ENCODE data around the gene GPR39.

GPR39 gene

DNA sequence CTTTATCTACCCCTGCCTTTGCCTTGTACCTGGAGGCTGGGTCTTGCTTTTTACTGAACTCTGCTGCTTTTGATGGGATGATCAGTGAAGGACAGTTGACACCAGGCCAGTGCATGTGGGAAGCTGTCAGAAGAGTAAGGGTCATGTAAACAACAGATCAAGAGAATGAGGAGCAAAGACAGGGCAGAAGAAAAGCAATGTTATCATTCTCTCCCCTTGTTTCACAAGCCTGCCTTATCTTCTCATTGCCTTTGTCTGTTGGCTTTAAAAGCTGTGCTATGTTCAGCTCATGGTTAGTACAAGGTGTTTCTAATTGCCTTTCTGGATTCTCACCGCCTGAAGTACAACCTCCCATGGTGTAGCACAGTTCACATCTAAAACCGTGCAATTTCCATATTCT lies 225.8 kb downstream of the GPR39 start:
- DNase-seq (ENCODE audit: low spot score) = no peak

DNA sequence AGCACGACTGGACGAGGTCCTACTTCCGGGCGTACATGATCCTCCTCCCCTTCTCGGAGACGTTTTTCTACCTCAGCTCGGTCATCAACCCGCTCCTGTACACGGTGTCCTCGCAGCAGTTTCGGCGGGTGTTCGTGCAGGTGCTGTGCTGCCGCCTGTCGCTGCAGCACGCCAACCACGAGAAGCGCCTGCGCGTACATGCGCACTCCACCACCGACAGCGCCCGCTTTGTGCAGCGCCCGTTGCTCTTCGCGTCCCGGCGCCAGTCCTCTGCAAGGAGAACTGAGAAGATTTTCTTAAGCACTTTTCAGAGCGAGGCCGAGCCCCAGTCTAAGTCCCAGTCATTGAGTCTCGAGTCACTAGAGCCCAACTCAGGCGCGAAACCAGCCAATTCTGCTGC lies 228.6 kb downstream of the GPR39 start:
- DNase-seq (ENCODE audit: low spot score) = no peak

DNA sequence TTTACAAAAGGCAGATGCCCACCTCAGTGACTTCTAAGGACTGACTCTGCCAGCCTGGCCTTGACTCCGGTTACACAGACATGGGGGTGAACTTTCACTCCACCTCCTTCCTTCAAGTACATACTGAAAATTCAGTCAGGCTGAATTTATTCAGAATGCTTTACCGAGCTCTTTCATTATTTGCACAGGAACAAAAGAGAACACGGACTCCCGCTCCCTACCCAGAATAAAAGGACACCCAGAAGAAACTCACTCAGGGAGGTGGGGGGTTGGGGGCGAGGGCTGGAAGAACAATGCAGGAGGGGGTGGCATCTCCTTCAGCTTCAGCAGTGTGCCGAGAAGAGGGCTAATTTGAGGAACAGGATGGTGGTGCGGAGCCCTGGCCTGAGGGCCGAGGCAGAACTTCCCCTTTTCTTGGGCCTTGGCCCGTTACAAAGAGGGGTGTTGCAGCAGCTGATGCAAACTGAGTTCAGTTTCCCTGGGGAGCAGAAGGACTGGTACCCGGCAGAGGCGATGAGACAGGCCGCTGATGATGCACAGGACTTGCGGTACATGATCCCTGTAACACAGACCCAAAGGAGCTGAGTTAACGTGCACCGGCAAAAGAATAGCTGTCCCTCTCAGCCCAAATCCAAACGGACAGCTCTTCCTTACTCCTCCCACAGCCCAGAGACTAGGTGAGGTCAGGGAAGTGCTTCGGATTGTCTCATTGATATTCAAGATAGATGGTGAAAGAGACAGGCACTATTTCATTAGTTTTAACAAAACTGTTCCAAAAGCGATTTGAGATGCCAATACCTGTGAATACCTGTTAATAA lies 229.3 kb downstream of the GPR39 start:
- no peak for DNase-seq (ENCODE audit: low spot score)

DNA sequence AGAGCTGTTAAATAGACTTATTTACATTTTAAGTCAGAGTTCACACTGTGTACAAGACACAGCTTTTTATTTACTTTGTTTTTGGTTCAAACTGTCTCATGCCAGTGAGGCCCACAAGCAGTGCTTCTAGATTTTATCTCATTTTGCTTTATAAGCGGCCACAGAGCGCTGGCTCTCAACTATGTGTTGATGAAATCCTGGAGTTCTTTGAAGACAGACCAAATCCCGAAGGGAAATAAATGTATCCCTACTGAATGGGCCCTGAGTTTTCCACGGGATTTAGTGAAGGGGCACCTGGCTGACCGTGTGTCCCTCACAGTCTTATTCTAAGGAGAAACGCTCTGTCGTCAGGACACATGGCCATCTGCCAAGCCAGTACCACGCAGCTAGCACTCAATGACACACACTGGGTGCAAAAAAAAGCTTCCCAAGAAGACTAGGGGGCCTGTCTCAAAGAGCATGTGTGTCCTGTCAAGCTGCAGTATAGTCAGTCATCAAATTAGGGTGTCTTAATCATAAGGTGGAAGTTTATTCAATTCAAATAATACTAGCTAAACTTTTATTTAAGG lies 230.0 kb downstream of the GPR39 start:
- DNase-seq (ENCODE audit: low spot score) = no peak

DNA sequence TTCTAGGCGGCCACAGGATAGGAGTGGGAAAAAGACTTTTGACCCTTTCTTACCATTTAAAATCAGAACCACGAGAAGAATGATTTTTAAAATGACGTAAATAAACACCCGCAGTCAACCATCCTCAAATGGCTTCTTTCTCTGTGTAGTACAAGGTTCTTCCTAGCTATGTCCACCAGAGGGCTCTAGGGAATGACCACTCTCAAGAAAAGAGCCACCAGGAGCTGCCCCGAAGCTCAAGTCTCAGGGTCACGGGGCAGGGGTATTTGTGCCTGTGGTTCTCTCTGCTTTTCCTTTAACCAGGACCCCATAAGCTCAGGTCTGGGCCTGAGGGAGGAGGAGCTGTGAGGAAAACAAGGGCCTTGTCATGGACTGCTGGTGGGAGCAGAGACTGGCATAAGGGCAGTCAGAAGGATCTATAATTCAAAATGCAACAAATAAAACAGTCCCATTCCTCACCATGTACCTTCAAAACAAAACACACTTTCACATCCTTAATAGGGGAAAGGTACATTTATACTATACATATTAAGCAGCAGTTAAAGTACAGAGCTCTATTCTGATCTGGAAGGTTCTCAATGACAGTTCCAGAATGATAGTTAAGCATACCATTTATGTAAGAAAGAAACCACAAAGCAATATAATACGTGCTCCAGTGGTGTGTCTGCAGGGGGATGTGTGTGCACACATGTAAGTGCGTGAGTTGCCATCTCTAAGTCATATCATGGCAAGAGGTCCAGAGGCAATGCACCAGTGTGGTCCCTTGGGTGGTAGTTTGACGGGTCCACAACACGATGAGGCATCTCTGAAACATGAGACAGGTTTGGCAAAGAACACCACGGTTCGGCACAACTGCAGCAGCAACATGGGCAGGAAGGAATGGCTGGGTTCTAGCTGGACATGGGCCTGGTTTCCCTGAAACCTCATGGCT lies 234.8 kb downstream of the GPR39 start:
- DNase-seq (ENCODE audit: low spot score) = peak; percentile 74

DNA sequence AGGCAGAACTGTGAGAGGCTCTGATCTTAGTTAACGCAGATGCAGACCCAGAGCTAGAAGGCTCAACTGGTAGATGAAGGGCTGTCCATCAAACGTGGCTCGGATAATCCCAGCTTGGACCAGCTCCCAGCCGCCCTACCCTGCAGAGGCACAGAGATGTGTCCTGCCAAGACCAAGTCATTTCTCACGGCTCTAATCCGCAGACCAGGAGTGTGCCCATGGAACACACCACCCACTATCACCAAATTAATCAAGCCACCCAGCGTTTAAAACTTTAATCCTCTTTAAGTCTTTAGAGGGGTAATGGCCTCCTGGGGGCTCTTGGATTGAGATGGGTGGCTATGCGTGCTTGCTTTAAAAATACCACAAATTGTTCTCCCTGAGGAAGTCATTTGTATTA lies 235.9 kb downstream of the GPR39 start:
- DNase-seq (ENCODE audit: low spot score) = no peak

DNA sequence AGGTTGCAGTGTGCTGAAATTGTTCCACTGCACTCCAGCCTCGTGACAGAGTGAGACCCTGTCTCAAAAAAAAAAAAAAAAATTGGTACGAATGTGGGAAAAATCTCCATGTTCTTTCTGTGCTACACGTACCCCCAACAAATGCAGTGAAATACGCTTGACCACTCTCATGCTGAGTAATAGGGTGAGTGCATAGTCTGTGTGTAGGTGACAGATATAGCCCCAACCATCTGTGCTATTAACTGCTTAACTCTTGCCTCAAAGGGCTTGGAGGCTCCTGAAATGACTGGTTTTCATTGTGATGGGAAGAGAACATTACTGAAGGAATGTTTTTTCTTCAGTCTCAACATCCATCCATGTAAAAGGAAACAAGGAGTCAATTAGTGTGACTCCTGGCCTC lies 237.7 kb downstream of the GPR39 start:
- DNase-seq (ENCODE audit: low spot score) = no peak

DNA sequence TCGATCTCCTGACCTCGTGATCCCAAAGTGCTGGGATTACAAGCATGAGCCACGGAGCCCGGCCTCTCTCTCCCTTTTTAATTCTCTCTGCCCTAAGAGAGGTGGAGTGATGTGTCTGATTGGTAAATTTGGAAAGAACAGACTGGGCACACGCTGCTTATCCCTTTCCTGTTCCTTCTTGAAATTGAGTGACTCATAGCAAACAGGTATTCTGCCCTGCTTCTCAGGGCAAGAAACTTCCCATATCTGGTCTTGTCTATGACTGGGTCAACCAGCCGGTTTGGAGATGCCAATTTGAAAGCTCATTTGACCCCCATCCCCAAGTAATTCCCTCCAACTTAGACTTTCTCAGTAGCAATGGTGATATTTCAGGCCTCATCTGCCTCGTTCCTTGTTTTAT lies 238.4 kb downstream of the GPR39 start:
- no peak for DNase-seq (ENCODE audit: low spot score)

DNA sequence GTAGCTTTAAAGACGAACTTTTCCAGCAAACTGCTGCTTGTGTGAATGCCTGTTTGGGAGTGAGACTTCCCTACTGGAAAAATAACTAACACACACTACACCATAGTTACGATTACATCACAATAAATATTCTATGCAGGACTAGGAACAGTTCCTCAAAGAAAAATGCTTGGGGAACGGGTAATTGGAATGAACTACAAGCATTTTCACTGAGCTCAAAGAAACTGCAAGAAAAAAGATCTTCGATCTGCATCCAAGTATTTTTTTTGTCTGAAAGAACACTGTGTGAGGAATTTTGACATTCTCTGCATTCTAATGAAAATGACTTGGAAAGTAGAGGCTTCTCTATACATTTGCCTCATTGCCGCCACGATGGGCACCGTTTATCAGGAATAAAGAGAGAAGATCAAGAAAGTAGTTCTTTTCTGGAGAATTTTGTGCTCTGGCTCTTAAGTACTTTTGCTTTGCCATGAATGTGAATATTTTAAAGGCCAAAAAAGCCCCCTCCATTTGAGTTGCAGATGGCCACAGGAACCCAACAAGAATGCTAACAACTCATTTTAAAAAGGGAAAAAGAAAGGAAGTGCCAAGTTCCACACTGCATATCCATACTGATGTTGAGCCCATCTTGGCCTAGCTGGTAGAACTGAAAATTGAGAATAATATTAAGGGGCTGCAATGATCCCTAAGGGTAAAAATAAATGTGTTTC lies 239.8 kb downstream of the GPR39 start:
- DNase-seq (ENCODE audit: low spot score) = no peak

DNA sequence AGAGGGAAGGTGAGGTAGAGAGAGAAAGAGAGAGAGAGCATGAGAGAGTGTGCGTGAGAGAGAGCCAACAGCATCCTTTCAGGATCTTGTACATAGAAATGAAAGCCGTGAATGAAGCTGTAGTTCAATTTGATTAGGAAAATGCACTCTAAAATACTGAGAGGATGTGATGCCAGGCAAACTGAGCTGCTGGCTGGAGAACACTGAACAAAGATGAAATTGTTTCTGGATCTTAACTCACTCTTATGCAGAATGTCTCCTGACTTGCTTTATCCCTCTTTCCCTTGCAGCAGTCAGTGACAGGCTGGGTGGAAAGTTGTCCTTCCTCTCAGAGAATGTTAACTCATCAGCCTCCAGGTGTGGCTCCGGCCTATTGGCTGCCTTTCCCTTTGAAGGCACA lies 242.7 kb downstream of the GPR39 start:
- no peak for DNase-seq (ENCODE audit: low spot score)

DNA sequence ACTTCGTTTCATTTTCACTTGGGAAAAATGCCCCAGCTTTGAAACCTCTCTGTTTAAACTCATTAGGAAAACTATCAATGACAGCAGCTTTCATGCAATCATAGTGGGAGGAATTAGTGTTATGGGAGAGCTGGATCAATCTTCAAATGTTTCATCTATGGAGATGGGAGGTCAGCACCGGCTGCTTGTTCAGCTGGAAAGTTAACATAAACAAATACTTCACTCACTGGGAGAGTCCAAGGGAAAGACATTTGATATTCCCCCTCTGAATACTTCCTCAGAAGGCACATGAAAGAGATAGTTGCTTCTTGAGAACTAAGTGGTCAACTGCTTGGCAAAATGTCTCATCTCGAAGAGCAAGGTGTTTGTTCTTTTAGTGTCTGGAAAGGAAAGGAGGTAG lies 246.1 kb downstream of the GPR39 start:
- no peak for DNase-seq (ENCODE audit: low spot score)

DNA sequence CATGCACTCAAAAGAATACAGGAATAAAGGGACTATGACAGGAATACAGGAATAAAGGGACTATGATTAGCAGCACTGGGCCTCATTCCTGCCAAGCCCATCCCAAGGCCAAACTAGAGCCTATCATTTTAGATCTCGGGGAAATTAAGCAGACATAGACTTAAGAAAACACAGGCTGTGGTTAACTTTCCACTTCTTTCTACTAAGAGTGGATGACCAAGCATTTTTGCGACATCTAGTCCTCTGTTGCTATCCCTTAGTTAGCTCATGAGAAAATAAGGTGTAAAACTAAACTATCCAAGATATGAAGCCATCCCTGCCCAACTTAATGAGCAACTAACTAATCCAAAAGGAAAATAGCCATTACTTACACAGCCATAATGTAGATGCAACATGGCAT lies 247.5 kb downstream of the GPR39 start:
- DNase-seq (ENCODE audit: low spot score) = no peak

DNA sequence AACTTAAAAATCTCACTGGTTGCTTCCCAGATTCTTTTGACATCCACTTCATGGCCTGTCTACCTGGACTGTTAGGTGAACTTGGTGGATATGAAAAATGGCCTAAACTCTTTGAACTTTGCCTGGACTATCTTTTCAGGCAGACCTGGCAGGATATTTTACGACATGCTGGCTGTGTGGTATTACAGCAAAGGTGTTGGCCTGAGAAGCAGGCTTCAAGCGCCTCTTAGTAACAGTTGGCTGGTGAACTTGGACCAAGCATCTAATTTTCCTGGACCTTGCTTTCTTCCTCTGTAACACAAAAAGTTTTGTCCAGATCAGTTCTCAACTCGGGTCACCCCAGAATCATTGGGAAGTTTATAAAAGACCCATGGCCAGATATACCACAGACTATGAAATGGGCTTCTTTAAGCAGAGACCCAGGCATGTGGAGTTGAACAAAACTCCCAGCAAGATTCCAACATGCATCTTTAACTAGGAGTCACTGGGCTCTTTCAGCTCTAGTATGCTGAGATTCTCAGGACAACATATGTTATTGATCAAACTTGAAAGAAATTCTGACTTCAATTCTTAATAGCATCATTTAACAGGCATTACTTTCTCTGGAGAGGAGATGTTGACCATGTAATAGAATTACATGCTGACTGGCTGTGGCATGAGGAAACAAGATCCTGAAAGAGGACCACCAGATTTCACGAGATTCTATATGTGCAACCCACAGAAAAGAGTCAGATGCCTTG lies 249.0 kb downstream of the GPR39 start:
- no peak for DNase-seq (ENCODE audit: low spot score)

DNA sequence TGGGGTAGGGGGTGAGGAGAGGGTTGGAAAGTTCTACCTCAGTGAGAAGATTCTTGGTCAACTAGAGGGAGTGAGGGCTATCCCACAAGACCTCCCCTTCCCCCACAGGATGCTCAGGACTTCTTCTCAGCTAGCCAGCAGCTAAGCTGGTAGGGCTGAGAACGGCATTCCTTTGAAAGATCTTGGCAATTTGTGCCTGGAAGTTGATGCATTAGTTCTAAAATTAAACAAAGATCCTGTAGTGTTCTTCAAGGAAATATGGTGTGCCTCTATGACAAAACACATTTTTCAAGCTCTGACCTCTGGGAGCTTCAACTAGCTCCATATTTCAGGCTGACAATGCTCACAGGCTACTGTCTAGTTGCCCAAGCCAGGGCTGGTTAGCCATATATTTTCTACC lies 251.1 kb downstream of the GPR39 start:
- DNase-seq (ENCODE audit: low spot score) = no peak

DNA sequence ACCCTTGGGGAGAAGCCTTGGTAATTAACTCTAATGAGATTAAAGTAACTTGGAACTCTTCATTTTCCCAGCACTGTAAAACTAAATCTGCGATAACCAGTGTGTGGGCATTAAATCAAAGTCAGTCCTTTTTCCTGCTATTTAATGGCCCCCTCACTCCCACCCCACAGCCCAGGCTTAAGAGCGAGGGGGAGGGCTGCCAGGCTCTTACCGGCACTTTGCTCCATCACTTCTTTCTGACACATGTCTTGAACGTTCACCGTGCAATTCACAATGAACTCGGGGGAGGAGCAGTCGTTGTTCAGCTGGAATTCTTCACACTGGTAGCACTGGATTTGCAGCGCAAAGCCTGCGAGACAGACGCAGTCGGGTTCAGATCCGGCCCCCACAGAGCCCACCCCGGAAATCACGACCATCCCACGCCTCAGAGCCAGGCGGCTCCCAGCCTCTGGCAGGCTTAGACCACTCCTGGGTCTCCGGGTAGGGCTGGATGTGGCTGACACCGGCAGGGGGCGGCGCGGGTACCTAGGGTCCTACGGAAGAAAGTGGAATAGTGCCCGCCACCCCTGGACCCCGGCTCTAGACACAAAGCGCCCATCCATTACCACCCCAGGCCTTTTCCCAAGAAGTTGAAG lies 251.7 kb downstream of the GPR39 start:
- no peak for DNase-seq (ENCODE audit: low spot score)

DNA sequence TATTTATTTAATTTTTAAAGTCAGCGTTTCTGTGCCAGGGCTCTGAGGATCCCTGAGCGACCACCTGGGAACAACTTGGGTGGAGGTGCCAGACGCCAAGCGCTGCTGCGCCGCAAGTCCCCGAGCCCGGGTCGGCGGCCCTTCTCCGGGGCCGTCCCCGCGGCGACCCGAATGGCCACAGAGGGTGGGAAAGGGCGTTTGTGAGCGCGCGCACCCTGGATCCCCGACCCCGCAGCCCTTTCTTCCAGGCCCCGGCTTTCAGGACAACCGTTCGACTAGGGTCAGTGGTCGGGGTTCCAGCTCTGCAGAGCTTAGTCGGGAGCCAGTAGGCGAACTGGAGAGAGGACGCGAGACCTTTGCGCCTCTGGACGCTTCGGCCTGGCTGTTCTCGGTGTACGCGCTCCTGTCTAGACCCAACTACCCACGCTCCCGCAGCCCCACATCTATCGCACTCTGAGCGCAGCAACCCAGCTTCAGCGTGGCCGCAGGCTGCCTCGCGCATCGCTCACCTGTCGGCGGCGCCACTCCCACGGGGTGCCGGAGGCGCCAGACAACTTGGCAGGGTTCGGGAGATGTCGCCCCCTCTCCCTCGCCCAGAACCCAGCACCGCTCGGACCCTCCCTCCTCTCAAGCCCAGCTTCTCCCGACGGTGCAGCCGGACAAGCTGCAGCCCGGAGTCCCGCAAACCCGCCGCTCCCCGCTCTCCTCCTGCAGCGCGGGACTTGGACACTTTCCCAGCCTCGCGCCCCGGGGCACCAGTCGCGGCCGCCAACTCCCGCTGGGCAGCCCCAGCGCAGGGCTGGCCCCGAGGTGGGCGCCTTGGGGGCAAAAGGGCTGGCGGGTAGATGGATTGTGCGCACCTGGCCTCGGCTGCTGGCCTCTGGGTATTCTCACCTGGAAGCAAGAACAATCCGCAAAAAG lies 252.6 kb downstream of the GPR39 start:
- DNase-seq (ENCODE audit: low spot score) = no peak

DNA sequence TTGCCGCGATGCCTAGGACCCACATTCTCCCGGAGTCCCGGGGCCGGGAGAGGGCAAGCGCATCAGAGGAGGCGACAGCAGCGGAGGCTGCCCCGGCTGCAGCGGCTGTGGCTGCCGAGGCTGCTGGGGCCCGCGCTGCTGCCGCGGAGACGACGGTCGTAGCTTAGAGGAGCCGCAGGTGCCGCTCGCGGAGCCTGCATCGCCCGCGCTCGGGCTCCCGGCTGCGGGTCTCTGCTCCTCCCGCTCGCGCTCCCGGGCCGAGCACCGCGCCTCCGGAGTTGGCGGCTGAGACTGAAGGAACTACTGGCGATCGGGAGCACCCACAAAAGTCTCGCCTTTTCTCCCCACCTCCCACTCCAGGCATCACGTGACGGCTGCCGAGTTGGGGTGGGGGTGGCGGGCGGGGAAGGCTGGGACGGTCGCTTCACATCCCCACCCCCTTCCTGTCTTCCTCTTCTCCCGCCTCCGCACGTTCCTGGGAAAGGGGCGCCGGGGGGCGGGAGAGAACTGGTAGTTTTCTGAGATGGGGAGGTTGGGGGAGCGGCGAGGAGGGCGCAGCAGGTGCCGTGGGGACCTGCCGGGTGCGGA lies 253.4 kb downstream of the GPR39 start, which contains the start of gene LYPD1:
Gene LYPD1 (minus strand): TSS at position 298 of the 588 bp plus-strand sequence. CDS start 273 bp downstream, at position 25.
- DNase-seq (ENCODE audit: low spot score) = peak; percentile 47

DNA sequence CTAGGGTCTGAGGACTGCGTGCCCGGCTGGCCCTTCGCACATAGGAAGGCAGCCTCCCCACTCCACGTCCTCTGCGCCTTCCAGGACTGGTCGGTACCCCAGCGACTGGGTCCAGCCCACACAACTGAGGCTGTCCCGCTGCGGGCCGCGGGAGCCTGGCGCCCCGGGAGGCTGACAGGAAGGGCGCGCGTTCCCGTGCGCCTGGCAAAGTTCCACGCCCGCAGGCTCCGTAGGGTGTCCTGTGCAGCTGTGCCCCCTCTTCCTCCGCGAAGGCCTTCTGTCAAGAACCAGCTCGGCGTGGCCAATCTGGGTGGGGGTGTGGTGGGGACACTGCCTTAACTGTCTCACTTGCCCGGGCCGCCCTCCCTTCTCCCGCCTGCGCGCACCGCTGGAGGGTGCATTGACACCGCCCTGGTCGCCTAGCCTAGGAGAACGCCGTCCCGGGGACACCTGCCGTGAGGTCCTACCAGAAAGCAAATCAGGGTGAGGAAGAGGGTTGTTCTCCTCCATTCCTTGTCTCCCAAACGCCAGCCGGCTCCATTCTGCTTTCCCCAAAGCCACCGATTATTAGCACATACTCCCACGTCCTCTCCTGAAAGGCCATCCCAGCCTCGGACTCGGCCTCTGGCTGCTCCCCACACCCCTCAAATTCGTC lies 254.0 kb downstream of the GPR39 start:
- no peak for DNase-seq (ENCODE audit: low spot score)

Data from globus pallidus (tissue), 1 donor.